Liver (tissue), 9 donors: ENCODE data around the gene APOD. TPM values are rescaled to one million over a fixed set of nuclear protein-coding genes. Genes with fewer than 3 reads are reported as not detected.

ENCODE experiments used
- DNase-seq: peaks from one replicate; pipeline ENCODE4 v3.0.0-alpha.2; 2017; ENCODE audit warnings: low spot score
- H3K27ac ChIP-seq, 2 donors: one replicate each; pipeline ENCODE4 v1.7.0; 2013; ENCODE audit warnings: inconsistent platforms in 2 of 2, low read length in 2 of 2, control low read depth in 1 of 2, low read depth in 1 of 2, mild to moderate bottlenecking in 1 of 2
- H3K27me3 ChIP-seq, 4 donors: one replicate each; pipeline versions ENCODE4 v1.6.1 to v1.7.0; 2013; ENCODE audit warnings: low read length in 3 of 4, inconsistent platforms in 1 of 4, mild to moderate bottlenecking in 1 of 4, moderate library complexity in 1 of 4; ENCODE audit not compliant: control insufficient read depth in 4 of 4, insufficient read depth in 4 of 4
- H3K36me3 ChIP-seq, 4 donors: one replicate each; pipeline versions ENCODE4 v1.6.1 to v1.7.0; 2013; ENCODE audit warnings: low read length in 3 of 4, mild to moderate bottlenecking in 3 of 4, low read depth in 1 of 4, moderate library complexity in 1 of 4; ENCODE audit not compliant: control insufficient read depth in 4 of 4, insufficient read depth in 3 of 4
- H3K4me1 ChIP-seq, 4 donors: one replicate each; pipeline versions ENCODE4 v1.6.1 to v1.7.0; 2013; ENCODE audit warnings: low read length in 3 of 4, mild to moderate bottlenecking in 3 of 4, moderate library complexity in 1 of 4; ENCODE audit not compliant: control insufficient read depth in 4 of 4, insufficient read depth in 4 of 4
- H3K4me3 ChIP-seq, 3 donors: one replicate each; pipeline versions ENCODE4 v1.6.1 to v1.7.0; 2013; ENCODE audit warnings: low read length in 3 of 3, control low read depth in 1 of 3, low read depth in 1 of 3, mild to moderate bottlenecking in 1 of 3
- H3K9ac ChIP-seq, 2 donors: one replicate each; pipeline ENCODE4 v1.7.0; 2013; ENCODE audit warnings: low read length in 2 of 2, mild to moderate bottlenecking in 2 of 2, moderate library complexity in 2 of 2, control low read depth in 1 of 2, low read depth in 1 of 2
- H3K9me3 ChIP-seq, 4 donors: one replicate each; pipeline versions ENCODE4 v1.6.1 to v1.7.0; 2013; ENCODE audit warnings: low read length in 3 of 4; ENCODE audit not compliant: control insufficient read depth in 4 of 4
- FOXA1 ChIP-seq: IDR thresholded peaks from 2 replicates; pipeline ENCODE4 v1.6.1; 2016; ENCODE audit warnings: antibody characterized with exemption
- HNF4A ChIP-seq, 2 donors: conservative IDR thresholded peaks; 2 replicates each; pipeline ENCODE4 v1.6.1; 2016; ENCODE audit warnings: antibody characterized with exemption in 2 of 2, mild to moderate bottlenecking in 2 of 2
- HNF4G ChIP-seq: IDR thresholded peaks from 2 replicates; pipeline ENCODE4 v1.6.1; 2016; ENCODE audit warnings: antibody characterized with exemption
- NR2F2 ChIP-seq: IDR thresholded peaks from 2 replicates; pipeline ENCODE4 v1.6.1; 2016; ENCODE audit warnings: antibody characterized with exemption
- RXRA ChIP-seq, 2 donors: IDR thresholded peaks; 2 replicates each; pipeline ENCODE4 v1.6.1; 2017 to 2018; ENCODE audit warnings: antibody characterized with exemption in 2 of 2, mild to moderate bottlenecking in 1 of 2
- SP1 ChIP-seq: IDR thresholded peaks from 2 replicates; pipeline ENCODE4 v1.6.1; 2018; ENCODE audit warnings: antibody characterized with exemption, mild to moderate bottlenecking
- TAF1 ChIP-seq: conservative IDR thresholded peaks from 2 replicates; pipeline ENCODE4 v1.6.1; 2016; ENCODE audit warnings: antibody characterized with exemption, mild to moderate bottlenecking
- WGBS: extraction: QIAGEN DNeasy Blood & Tissue Kit; methylation state at CpG from one replicate; pipeline ENCODE4 v1.1.7; 2013; 5-methylcytosine and 5-hydroxymethylcytosine counted together
- polyA plus RNA-seq, 2 donors: library from polyadenylated mRNA; stranded (reverse) in 1 of 2; unstranded in 1 of 2; fragments of 200-250 nt in 1 of 2; fragments of >200 nt in 1 of 2; fragmentation: Nextera tagmentation in 1 of 2; extraction: Ambion mirVana in 1 of 2; gene quantifications; one replicate each; pipeline versions ENCODE4 v1.2.1 to v1.2.3, GENCODE V29; 2013 to 2015
- total RNA-seq, 2 donors: library from RNA; depleted of rRNA; stranded (reverse); fragments of >200 nt; gene quantifications; one replicate each; pipeline ENCODE4 v1.2.3, GENCODE V29; 2014
- TF ChIP-seq, protein P1 (sequence below): IDR thresholded peaks from 2 replicates; pipeline ENCODE4 v1.6.1; 2016; ENCODE audit warnings: antibody characterized with exemption
- TF ChIP-seq, protein P2 (sequence below): IDR thresholded peaks from 2 replicates; pipeline ENCODE4 v1.6.1; 2016; ENCODE audit warnings: antibody characterized with exemption, mild to moderate bottlenecking
- donor health status: healthy.
- donor health status: healthy.
- donor health status: healthy.
- donor health status: healthy.
- donor health status: healthy.

APOD gene
- total and polyA plus RNA-seq, 4 donors: 0.33 to 4.0 (median 0.56) TPM; not detected in 1

DNA sequence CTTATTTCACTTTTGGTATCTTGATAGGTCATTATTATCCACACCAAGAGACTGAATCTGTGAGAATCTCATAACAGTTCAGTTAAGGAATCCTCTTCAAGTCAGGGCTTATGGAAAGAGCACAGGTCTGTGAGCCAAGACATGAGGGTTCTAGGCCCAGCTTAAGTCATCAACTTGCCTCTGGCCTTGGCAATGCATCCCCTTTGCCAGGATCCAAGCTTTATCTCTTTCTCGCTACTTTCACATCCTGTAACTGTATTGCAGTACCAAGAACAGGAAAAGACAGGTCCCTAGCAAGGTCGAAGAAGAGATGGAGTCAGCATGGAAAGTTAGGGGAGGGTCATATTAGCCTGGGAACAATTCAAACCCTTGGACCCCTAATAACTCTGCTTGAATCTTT is 13.5 kb upstream of the APOD start:
- H3K36me3 ChIP-seq: no peaks in the 10 kb centered on the region
- H3K27me3 ChIP-seq: no peaks in the 10 kb centered on the region
- H3K4me3 ChIP-seq: no peak overlapping the region
- no peaks in the 10 kb centered on the region for H3K9me3 ChIP-seq
- 74% methylated on average over 2 of the region's 2 CpGs for WGBS
- no peak overlapping the region for H3K27ac ChIP-seq
- H3K9ac ChIP-seq: no peak overlapping the region
- no peaks in the 10 kb centered on the region for H3K4me1 ChIP-seq
- TF ChIP-seq SP1 (no peak), RXRA (IDR thresholded peaks at IDR 0.05) (no peak), HNF4A (conservative IDR thresholded peaks at IDR 0.05) (no peak)
- no peak for DNase-seq

DNA sequence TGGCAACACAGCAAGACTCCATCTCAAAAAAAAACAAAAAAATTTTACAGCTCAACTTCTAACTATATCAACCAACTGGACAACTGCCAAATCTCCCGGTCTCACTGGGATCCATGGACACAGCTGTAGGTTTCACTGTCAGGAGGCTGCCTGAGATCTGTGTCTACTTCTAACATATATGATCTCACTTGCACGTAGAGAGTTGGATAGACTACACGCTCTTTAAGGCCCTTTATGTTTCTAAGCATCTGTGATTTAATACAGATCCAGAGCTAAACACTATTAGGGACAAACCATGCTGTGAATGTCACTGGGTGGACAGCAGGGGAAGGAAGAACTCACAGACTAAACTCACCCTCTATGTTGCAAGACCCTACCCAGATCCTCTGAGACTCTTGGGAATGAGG is 13.0 kb upstream of the APOD start:
- H3K27ac ChIP-seq: no peak overlapping the region
- H3K9me3 ChIP-seq: no peaks in the 10 kb centered on the region
- no peak overlapping the region for H3K4me3 ChIP-seq
- TF ChIP-seq, protein P1, sequence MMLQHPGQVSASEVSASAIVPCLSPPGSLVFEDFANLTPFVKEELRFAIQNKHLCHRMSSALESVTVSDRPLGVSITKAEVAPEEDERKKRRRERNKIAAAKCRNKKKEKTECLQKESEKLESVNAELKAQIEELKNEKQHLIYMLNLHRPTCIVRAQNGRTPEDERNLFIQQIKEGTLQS: no peak
- no peak for TF ChIP-seq HNF4G
- H3K4me1 ChIP-seq: no peaks in the 10 kb centered on the region
- no peaks in the 10 kb centered on the region for H3K27me3 ChIP-seq
- DNase-seq: no peak
- WGBS: 64% methylated on average over 3 of the region's 3 CpGs
- no peak overlapping the region for H3K9ac ChIP-seq
- no peaks in the 10 kb centered on the region for H3K36me3 ChIP-seq

DNA sequence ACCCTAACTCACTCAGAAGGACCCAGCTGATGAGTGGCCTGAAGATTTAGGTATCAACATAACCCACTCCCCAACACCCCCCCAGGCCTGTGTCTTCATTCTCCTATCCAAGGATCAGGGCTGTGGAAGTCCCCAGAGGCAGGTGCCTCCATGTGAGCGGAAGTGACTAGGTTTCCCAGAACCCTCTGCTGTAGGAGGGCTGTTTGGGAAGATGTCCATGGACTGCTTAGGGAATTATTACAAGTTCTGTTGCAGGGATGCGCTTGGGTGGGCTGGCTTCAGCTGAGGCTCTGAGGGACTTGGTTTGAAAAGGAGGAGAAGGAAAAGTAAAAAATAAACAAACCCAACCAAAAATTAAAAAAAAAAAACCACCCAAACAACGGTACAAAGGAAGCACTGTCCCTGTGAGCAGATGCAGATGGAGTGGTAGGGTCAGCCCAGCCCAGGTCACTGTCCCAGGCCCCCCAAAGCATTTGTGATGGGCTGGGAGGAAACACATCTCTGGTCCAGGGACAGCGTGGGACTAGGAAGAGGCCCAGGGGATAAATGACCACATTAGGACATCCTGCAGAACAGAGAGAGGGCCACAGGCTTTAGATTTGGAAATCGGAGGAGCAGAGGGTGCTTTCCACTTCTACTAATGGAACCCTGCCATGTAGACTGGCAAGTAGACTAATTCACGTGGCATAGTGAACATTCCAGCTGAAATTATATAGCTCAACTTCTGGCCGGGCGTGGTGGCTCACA is 12.2 kb upstream of the APOD start:
- no peak overlapping the region for H3K9ac ChIP-seq
- no peaks in the 10 kb centered on the region for H3K27me3 ChIP-seq
- no peak overlapping the region for H3K27ac ChIP-seq
- no peak for DNase-seq
- H3K4me3 ChIP-seq: no peak overlapping the region
- TF ChIP-seq HNF4A (conservative IDR thresholded peaks at IDR 0.05): no peak
- H3K4me1 ChIP-seq: no peaks in the 10 kb centered on the region
- no peaks in the 10 kb centered on the region for H3K36me3 ChIP-seq
- WGBS: 83% methylated on average over 8 of the region's 8 CpGs
- H3K9me3 ChIP-seq: no peaks in the 10 kb centered on the region

DNA sequence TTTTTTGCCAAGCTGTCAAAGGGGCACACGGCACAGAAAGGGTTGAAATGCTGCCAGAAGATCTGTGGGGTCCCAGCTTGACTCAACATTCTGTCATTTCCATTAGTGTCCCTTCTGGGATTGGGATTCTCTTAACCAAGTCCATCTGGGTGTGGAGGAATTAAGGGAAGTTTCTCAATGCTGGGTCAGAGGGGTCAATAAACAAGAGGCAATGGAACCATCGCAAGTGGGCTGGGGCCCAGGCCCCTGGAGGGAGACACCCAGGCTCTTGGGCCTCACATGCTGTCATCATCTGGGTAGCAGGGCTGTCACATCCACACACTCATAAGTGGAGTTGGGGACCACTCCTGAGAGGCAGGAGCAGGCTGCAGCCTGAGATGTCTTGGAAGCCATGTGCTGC is 8.1 kb upstream of the APOD start:
- TF ChIP-seq, protein P1: no peak
- no peak for TF ChIP-seq NR2F2
- TF ChIP-seq TAF1: no peak
- no peak for TF ChIP-seq HNF4A (conservative IDR thresholded peaks at IDR 0.05)
- TF ChIP-seq FOXA1: no peak
- TF ChIP-seq, protein P2, sequence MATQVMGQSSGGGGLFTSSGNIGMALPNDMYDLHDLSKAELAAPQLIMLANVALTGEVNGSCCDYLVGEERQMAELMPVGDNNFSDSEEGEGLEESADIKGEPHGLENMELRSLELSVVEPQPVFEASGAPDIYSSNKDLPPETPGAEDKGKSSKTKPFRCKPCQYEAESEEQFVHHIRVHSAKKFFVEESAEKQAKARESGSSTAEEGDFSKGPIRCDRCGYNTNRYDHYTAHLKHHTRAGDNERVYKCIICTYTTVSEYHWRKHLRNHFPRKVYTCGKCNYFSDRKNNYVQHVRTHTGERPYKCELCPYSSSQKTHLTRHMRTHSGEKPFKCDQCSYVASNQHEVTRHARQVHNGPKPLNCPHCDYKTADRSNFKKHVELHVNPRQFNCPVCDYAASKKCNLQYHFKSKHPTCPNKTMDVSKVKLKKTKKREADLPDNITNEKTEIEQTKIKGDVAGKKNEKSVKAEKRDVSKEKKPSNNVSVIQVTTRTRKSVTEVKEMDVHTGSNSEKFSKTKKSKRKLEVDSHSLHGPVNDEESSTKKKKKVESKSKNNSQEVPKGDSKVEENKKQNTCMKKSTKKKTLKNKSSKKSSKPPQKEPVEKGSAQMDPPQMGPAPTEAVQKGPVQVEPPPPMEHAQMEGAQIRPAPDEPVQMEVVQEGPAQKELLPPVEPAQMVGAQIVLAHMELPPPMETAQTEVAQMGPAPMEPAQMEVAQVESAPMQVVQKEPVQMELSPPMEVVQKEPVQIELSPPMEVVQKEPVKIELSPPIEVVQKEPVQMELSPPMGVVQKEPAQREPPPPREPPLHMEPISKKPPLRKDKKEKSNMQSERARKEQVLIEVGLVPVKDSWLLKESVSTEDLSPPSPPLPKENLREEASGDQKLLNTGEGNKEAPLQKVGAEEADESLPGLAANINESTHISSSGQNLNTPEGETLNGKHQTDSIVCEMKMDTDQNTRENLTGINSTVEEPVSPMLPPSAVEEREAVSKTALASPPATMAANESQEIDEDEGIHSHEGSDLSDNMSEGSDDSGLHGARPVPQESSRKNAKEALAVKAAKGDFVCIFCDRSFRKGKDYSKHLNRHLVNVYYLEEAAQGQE: no peak
- no peak for TF ChIP-seq SP1
- H3K4me3 ChIP-seq: no peak overlapping the region
- peaks cover 0 to 7% (median 0%) of the 10 kb centered on the region in 4 donors for H3K27me3 ChIP-seq
- no peak for DNase-seq
- no peaks in the 10 kb centered on the region for H3K36me3 ChIP-seq
- WGBS: 84% methylated on average over 2 of the region's 2 CpGs
- H3K9me3 ChIP-seq: no peaks in the 10 kb centered on the region
- no peaks in the 10 kb centered on the region for H3K4me1 ChIP-seq
- H3K9ac ChIP-seq: no peak overlapping the region
- no peak overlapping the region for H3K27ac ChIP-seq
